Thyroid gland (tissue), 4 donors: ENCODE results near the gene RAB27A.

Source experiments
- CTCF ChIP-seq, 6 experiments: fragments of 200-600 bp in 3 of 6; fragments of 450-650 bp in 3 of 6; sonication (generic) in 3 of 6; IDR thresholded peaks; one replicate each; pipeline ENCODE4 v1.5.1; 2016 to 2019; ENCODE audit warnings: antibody characterized with exemption in 6 of 6, mild to moderate bottlenecking in 2 of 6, inconsistent platforms in 1 of 6, moderate library complexity in 1 of 6
- POLR2A ChIP-seq, 2 donors: fragments of 450-650 bp; IDR thresholded peaks; one replicate each; pipeline ENCODE4 v1.6.1; 2017; ENCODE audit warnings: antibody characterized with exemption in 2 of 2, mild to moderate bottlenecking in 2 of 2, moderate library complexity in 1 of 2

- no peak for TF ChIP-seq CTCF (IDR thresholded peaks at IDR 0.05)
- no peak for TF ChIP-seq POLR2A (IDR thresholded peaks at IDR 0.05)
Measured at GRCh38 chr15:55204464-55204863, 85.1 kb downstream of the RAB27A start.
